Tibial nerve (tissue), 4 donors: ENCODE data around the gene CASP3. TPM values are rescaled to one million over a fixed set of nuclear protein-coding genes. Genes with fewer than 3 reads are reported as not detected.

Experiments
- DNase-seq, 2 donors: peaks; one replicate each; pipeline ENCODE4 v3.0.0-alpha.2; 2019; ENCODE audit warnings: low spot score in 2 of 2
- H3K27ac ChIP-seq, 4 donors: fragments of 200-600 bp; sonication (generic) in 3 of 4; one replicate each; pipeline ENCODE4 v1.5.1; 2017 to 2019; ENCODE audit warnings: mild to moderate bottlenecking in 1 of 4
- H3K27me3 ChIP-seq, 2 donors: fragments of 200-600 bp; sonication (generic) in 1 of 2; one replicate each; pipeline versions ENCODE4 v1.5.1 to v1.6.0; 2017 to 2019
- H3K36me3 ChIP-seq, 3 donors: fragments of 200-600 bp; sonication (generic); one replicate each; pipeline ENCODE4 v1.5.1; 2018 to 2019
- H3K4me1 ChIP-seq, 4 donors: fragments of 200-600 bp; sonication (generic) in 3 of 4; one replicate each; pipeline ENCODE4 v1.5.1; 2017 to 2019
- H3K4me3 ChIP-seq, 4 donors: fragments of 200-600 bp; sonication (generic) in 3 of 4; one replicate each; pipeline ENCODE4 v1.5.1; 2017 to 2019; ENCODE audit warnings: mild to moderate bottlenecking in 1 of 4, moderate library complexity in 1 of 4
- H3K9me3 ChIP-seq, 4 donors: fragments of 200-600 bp; sonication (generic) in 3 of 4; one replicate each; pipeline ENCODE4 v1.5.1; 2017 to 2019
- CTCF ChIP-seq, 5 experiments: fragments of 200-600 bp in 3 of 5; fragments of 450-650 bp in 2 of 5; sonication (generic) in 3 of 5; IDR thresholded peaks; one replicate each; pipeline ENCODE4 v1.5.1; 2016 to 2019; ENCODE audit warnings: antibody characterized with exemption in 5 of 5, mild to moderate bottlenecking in 3 of 5, moderate library complexity in 2 of 5
- EP300 ChIP-seq, 2 donors: sonication (generic); formaldehyde crosslinking; IDR thresholded peaks; one replicate each; pipeline ENCODE4 v1.6.1; 2017; ENCODE audit warnings: antibody characterized with exemption in 2 of 2, mild to moderate bottlenecking in 1 of 2
- POLR2A ChIP-seq, 2 donors: fragments of 450-650 bp; IDR thresholded peaks; one replicate each; pipeline ENCODE4 v1.6.1; 2017; ENCODE audit warnings: antibody characterized with exemption in 2 of 2, mild to moderate bottlenecking in 2 of 2, moderate library complexity in 2 of 2
- WGBS, 2 donors: methylation state at CpG; one replicate each; pipeline ENCODE4 v1.1.5; 2018; 5-methylcytosine and 5-hydroxymethylcytosine counted together
- total RNA-seq, 4 donors: library from RNA; depleted of rRNA; stranded (reverse); fragments of >200 nt; gene quantifications; one replicate each; pipeline ENCODE4 v1.1.0, GENCODE V29; 2016

CASP3 gene
- total RNA-seq, 4 donors from 2014 or later = 7.6 to 17.7 (median 9.7) TPM

- 89 to 93% methylated on average over 5 of the region's 5 CpGs for WGBS, 2 donors
Observed at GRCh38 chr4:184693056-184693455, 43.8 kb upstream of the CASP3 start.

GRCh38 chr4:184689681-184690080 is 40.4 kb upstream of the CASP3 start:
- Histone ChIP-seq H3K27ac (no peak overlapping the region), H3K27me3 (no peaks in the 10 kb centered on the region), H3K4me3 (no peak overlapping the region), H3K9me3 (no peaks in the 10 kb centered on the region), H3K4me1 (peaks cover 0 to 1% (median 0%) of the 10 kb centered on the region in 4 donors), H3K36me3 (peaks cover 0 to 63% (median 0%) of the 10 kb centered on the region in 3 donors)
- TF ChIP-seq EP300 (IDR thresholded peaks at IDR 0.05) = no peak
- no peak for TF ChIP-seq CTCF (IDR thresholded peaks at IDR 0.05)
- TF ChIP-seq POLR2A (IDR thresholded peaks at IDR 0.05) = no peak
- 57 to 58% methylated on average over 5 of the region's 5 CpGs for WGBS, 2 donors
- no peak for DNase-seq

More at GRCh38 chr4:184693056-184693455, 43.8 kb upstream of the CASP3 start:
- DNase-seq = no peak
- TF ChIP-seq EP300 (IDR thresholded peaks at IDR 0.05) (no peak), CTCF (IDR thresholded peaks at IDR 0.05) (no peak), POLR2A (IDR thresholded peaks at IDR 0.05) (no peak)
- Histone ChIP-seq H3K9me3 (no peaks in the 10 kb centered on the region), H3K27ac (no peak overlapping the region), H3K4me3 (no peak overlapping the region), H3K4me1 (no peaks in the 10 kb centered on the region), H3K36me3 (peaks cover 0 to 45% (median 0%) of the 10 kb centered on the region in 3 donors), H3K27me3 (no peaks in the 10 kb centered on the region)

GRCh38 chr4:184688447-184688846 is 39.2 kb upstream of the CASP3 start:
- TF ChIP-seq EP300 (IDR thresholded peaks at IDR 0.05) (no peak), CTCF (IDR thresholded peaks at IDR 0.05) (no peak), POLR2A (IDR thresholded peaks at IDR 0.05) (no peak)
- H3K27me3 ChIP-seq = no peaks in the 10 kb centered on the region
- 62 to 63% methylated on average over 11 of the region's 11 CpGs for WGBS, 2 donors
- H3K9me3 ChIP-seq = no peaks in the 10 kb centered on the region
- H3K4me1 ChIP-seq = peaks cover 0 to 6% (median 0%) of the 10 kb centered on the region in 4 donors
- H3K4me3 ChIP-seq = no peak overlapping the region
- peaks cover 0 to 59% (median 0%) of the 10 kb centered on the region in 3 donors for H3K36me3 ChIP-seq
- no peak overlapping the region for H3K27ac ChIP-seq
- DNase-seq = no peak

- peaks cover 0 to 6% (median 0%) of the 10 kb centered on the region in 4 donors for H3K4me1 ChIP-seq
- no peak for DNase-seq
- H3K27me3 ChIP-seq = no peaks in the 10 kb centered on the region
- H3K27ac ChIP-seq = no peak overlapping the region
- no peaks in the 10 kb centered on the region for H3K9me3 ChIP-seq
- H3K36me3 ChIP-seq = peaks cover 0 to 58% (median 0%) of the 10 kb centered on the region in 3 donors
- no peak for TF ChIP-seq EP300 (IDR thresholded peaks at IDR 0.05)
- no peak for TF ChIP-seq CTCF (IDR thresholded peaks at IDR 0.05)
- no peak for TF ChIP-seq POLR2A (IDR thresholded peaks at IDR 0.05)
- 51 to 57% methylated on average over 3 of the region's 3 CpGs for WGBS, 2 donors
- no peak overlapping the region for H3K4me3 ChIP-seq
Observed at GRCh38 chr4:184688005-184688404, 38.8 kb upstream of the CASP3 start.

GRCh38 chr4:184684491-184685189 is 35.4 kb upstream of the CASP3 start:
- H3K27me3 ChIP-seq = no peaks in the 10 kb centered on the region
- 67 to 82% methylated on average over 5 of the region's 5 CpGs for WGBS, 2 donors
- peaks cover 0 to 67% (median 0%) of the 10 kb centered on the region in 3 donors for H3K36me3 ChIP-seq
- H3K27ac ChIP-seq = peak overlapping the region in 2 of 4 donors; percentile 3 to 28
- DNase-seq = peak in 1 of 2 donors; percentile 11
- no peak overlapping the region for H3K4me3 ChIP-seq
- H3K4me1 ChIP-seq = peaks cover 0 to 14% (median 0%) of the 10 kb centered on the region in 4 donors
- no peaks in the 10 kb centered on the region for H3K9me3 ChIP-seq
- TF ChIP-seq CTCF (IDR thresholded peaks at IDR 0.05) = no peak
- no peak for TF ChIP-seq POLR2A (IDR thresholded peaks at IDR 0.05)
- TF ChIP-seq EP300 (IDR thresholded peaks at IDR 0.05) = no peak
